HepG2 (cell line): ENCODE measurements around the gene GMFB. TPM values are rescaled to one million over a fixed set of nuclear protein-coding genes. Genes with fewer than 3 reads are reported as not detected.

Experiments
- ATF7 ChIP-seq, 2 experiments: fragments of 450-650 bp in 1 of 2; sonication (generic) in 1 of 2; formaldehyde crosslinking in 1 of 2; IDR thresholded peaks; 2 replicates each; pipeline versions ENCODE4 v1.4.0 to v1.6.1; 2016 to 2020; ENCODE audit warnings: antibody characterized with exemption in 1 of 2, mild to moderate bottlenecking in 1 of 2, missing genetic modification reagents in 1 of 2
- ETV5 ChIP-seq: IDR thresholded peaks from 2 replicates; pipeline ENCODE4 v1.6.1; 2018; ENCODE audit warnings: missing biosample characterization, missing genetic modification reagents, inconsistent platforms, borderline replicate concordance
- FOSL1 ChIP-seq: sonication (generic); formaldehyde crosslinking; IDR thresholded peaks from 2 replicates; pipeline ENCODE4 v1.9.0; 2021; ENCODE audit warnings: missing genetic modification reagents, borderline replicate concordance
- JUND ChIP-seq: sonication (generic); formaldehyde crosslinking; IDR thresholded peaks from 2 replicates; pipeline ENCODE4 v1.8.0; 2022; ENCODE audit warnings: mild to moderate bottlenecking, missing genetic modification reagents
- MIER3 ChIP-seq: IDR thresholded peaks from 2 replicates; pipeline ENCODE4 v1.6.1; 2016; ENCODE audit warnings: missing compliant biosample characterization, borderline replicate concordance
- NFYC ChIP-seq: IDR thresholded peaks from 2 replicates; pipeline ENCODE4 v1.6.1; 2016; ENCODE audit warnings: missing genetic modification reagents, missing compliant biosample characterization
- SNAPC4 ChIP-seq: sonication (generic); formaldehyde crosslinking; IDR thresholded peaks from 2 replicates; pipeline ENCODE4 v1.4.0; 2020; ENCODE audit warnings: mild to moderate bottlenecking, missing genetic modification reagents
- TCF12 ChIP-seq, 2 experiments: fragments of 450-650 bp in 1 of 2; sonication (generic) in 1 of 2; formaldehyde crosslinking in 1 of 2; IDR thresholded peaks; 2 replicates each; pipeline versions ENCODE4 v1.6.1 to v1.8.0; 2017 to 2022; ENCODE audit warnings: antibody characterized with exemption in 1 of 2, mild to moderate bottlenecking in 1 of 2, missing genetic modification reagents in 1 of 2, moderate library complexity in 1 of 2
- TSC22D2 ChIP-seq: sonication (generic); formaldehyde crosslinking; IDR thresholded peaks from 2 replicates; pipeline ENCODE4 v1.5.1; 2020; ENCODE audit warnings: missing genetic modification reagents, mild to moderate bottlenecking, borderline replicate concordance
- ZBTB25 ChIP-seq: IDR thresholded peaks from 2 replicates; pipeline ENCODE4 v1.6.1; 2018; ENCODE audit warnings: missing genetic modification reagents
- ZNF12 ChIP-seq: sonication (generic); formaldehyde crosslinking; IDR thresholded peaks from 2 replicates; pipeline ENCODE4 v1.5.0; 2020; ENCODE audit warnings: missing genetic modification reagents
- ZNF275 ChIP-seq: sonication (generic); formaldehyde crosslinking; IDR thresholded peaks from 2 replicates; pipeline ENCODE4 v1.8.0; 2022; ENCODE audit warnings: missing genetic modification reagents, mild to moderate bottlenecking, inconsistent platforms, borderline replicate concordance
- ZNF354B ChIP-seq: sonication (generic); formaldehyde crosslinking; IDR thresholded peaks from 2 replicates; pipeline ENCODE4 v1.8.0; 2022; ENCODE audit warnings: mild to moderate bottlenecking, missing genetic modification reagents
- ZNF382 ChIP-seq: sonication (generic); formaldehyde crosslinking; IDR thresholded peaks from 2 replicates; pipeline ENCODE4 v1.5.0; 2020; ENCODE audit warnings: missing genetic modification reagents, mild to moderate bottlenecking, borderline replicate concordance
- ZNF629 ChIP-seq: sonication (generic); formaldehyde crosslinking; conservative IDR thresholded peaks from 2 replicates; pipeline ENCODE4 v1.5.0; 2020; ENCODE audit warnings: missing genetic modification reagents
- ZNF660 ChIP-seq: sonication (generic); formaldehyde crosslinking; IDR thresholded peaks from 2 replicates; pipeline ENCODE4 v1.5.1; 2020; ENCODE audit warnings: mild to moderate bottlenecking, low read depth, missing genetic modification reagents, borderline replicate concordance
- ZNF703 ChIP-seq: sonication (generic); formaldehyde crosslinking; IDR thresholded peaks from 2 replicates; pipeline ENCODE4 v1.5.1; 2020; ENCODE audit warnings: missing genetic modification reagents, mild to moderate bottlenecking, moderate library complexity, borderline replicate concordance
- ZNF737 ChIP-seq: sonication (generic); formaldehyde crosslinking; IDR thresholded peaks from 2 replicates; pipeline ENCODE4 v1.5.0; 2020; ENCODE audit warnings: missing genetic modification reagents, mild to moderate bottlenecking, borderline replicate concordance
- ZNF792 ChIP-seq: IDR thresholded peaks from 2 replicates; pipeline ENCODE4 v1.6.1; 2016
- polyA plus RNA-seq, 8 experiments: library from polyadenylated mRNA; depleted of rRNA in 3 of 8; stranded (reverse) in 7 of 8; unstranded in 1 of 8; fragments of >200 nt; fragmentation: Illumina TruSeq in 4 of 8; extraction: Trizol in 4 of 8; gene quantifications; 2 replicates each; pipeline versions ENCODE4 v1.2.1 to v1.2.3, GENCODE V29; 2011 to 2016; ENCODE audit warnings: low read depth in 4 of 8, missing spikeins in 1 of 8, mixed read lengths in 1 of 8; ENCODE audit not compliant: insufficient read depth in 1 of 8
- total RNA-seq, 5 experiments: library from RNA; depleted of rRNA; stranded (reverse); fragments of >200 nt; fragmentation: Illumina TruSeq; extraction: Trizol; gene quantifications; 2 replicates each; pipeline ENCODE4 v1.2.3, GENCODE V29; 2016; ENCODE audit warnings: low read depth in 1 of 5
- TF ChIP-seq, protein P1 (sequence below): sonication (generic); formaldehyde crosslinking; IDR thresholded peaks from 2 replicates; pipeline ENCODE4 v1.4.0; 2020; ENCODE audit warnings: mild to moderate bottlenecking, missing genetic modification reagents
- TF ChIP-seq, protein P2 (sequence below): sonication (generic); formaldehyde crosslinking; IDR thresholded peaks from 2 replicates; pipeline ENCODE4 v1.9.0; 2021; ENCODE audit warnings: missing genetic modification reagents, borderline replicate concordance

The GMFB gene
- total and polyA plus RNA-seq, 2 of the 13 experiments (the other 11 are each of a cell fraction or from before 2014, with no cell fraction given): 17.3 to 68.2 TPM

- no peak for TF ChIP-seq JUND (CRISPR knock-in tag)
- TF ChIP-seq TCF12 (IDR thresholded peaks at IDR 0.05): no peak
- TF ChIP-seq TCF12 (CRISPR knock-in tag; IDR thresholded peaks at IDR 0.05): no peak
- TF ChIP-seq ZNF354B: no peak
- TF ChIP-seq ATF7 (IDR thresholded peaks at IDR 0.05): no peak
- no peak for TF ChIP-seq ATF7 (CRISPR knock-in tag; IDR thresholded peaks at IDR 0.05)
- TF ChIP-seq ZBTB25 (CRISPR knock-in tag): peak; percentile 17; the same call in 1 of the 2 replicates
- TF ChIP-seq FOSL1: no peak
- TF ChIP-seq SNAPC4 (CRISPR knock-in tag): no peak
- TF ChIP-seq TSC22D2 (CRISPR knock-in tag): no peak
- TF ChIP-seq ZNF792: no peak
- no peak for TF ChIP-seq ZNF660 (CRISPR knock-in tag)
- 0 out of 2 replicates have a peak, but pooled peaks have one; percentile 7 for TF ChIP-seq ETV5 (CRISPR knock-in tag)
- no peak for TF ChIP-seq ZNF703
- no peak for TF ChIP-seq ZNF382 (CRISPR knock-in tag)
- TF ChIP-seq ZNF275: no peak
- peak; percentile 76 for TF ChIP-seq NFYC
- TF ChIP-seq ZNF629 (CRISPR knock-in tag): no peak
- TF ChIP-seq, protein P1, sequence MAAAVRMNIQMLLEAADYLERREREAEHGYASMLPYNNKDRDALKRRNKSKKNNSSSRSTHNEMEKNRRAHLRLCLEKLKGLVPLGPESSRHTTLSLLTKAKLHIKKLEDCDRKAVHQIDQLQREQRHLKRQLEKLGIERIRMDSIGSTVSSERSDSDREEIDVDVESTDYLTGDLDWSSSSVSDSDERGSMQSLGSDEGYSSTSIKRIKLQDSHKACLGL: no peak
- 0 out of 2 replicates have a peak, but pooled peaks have one; percentile 19 for TF ChIP-seq MIER3 (CRISPR knock-in tag)
- TF ChIP-seq ZNF737 (CRISPR knock-in tag): no peak
- peak; percentile 45; the same call in 1 of the 2 replicates for TF ChIP-seq ZNF12 (CRISPR knock-in tag)
- TF ChIP-seq, protein P2, sequence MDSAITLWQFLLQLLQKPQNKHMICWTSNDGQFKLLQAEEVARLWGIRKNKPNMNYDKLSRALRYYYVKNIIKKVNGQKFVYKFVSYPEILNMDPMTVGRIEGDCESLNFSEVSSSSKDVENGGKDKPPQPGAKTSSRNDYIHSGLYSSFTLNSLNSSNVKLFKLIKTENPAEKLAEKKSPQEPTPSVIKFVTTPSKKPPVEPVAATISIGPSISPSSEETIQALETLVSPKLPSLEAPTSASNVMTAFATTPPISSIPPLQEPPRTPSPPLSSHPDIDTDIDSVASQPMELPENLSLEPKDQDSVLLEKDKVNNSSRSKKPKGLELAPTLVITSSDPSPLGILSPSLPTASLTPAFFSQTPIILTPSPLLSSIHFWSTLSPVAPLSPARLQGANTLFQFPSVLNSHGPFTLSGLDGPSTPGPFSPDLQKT (CRISPR knock-in tag): no peak
These were observed 37.6 kb downstream of the GMFB start (continued) for GRCh38 chr14:54451121-54451601.
